UCSD-AML1 (cell line): ENCODE measurements around the gene CFAP141.
"Not testable (repeated sequence)": the region's sequence is repeated elsewhere in the genome, so short reads cannot be mapped to it uniquely, and the experiment has no call there.

ENCODE experiments used
- DNase-seq: peaks from one replicate; lab custom pipeline; 2025; ENCODE audit not compliant: unreplicated experiment; lab: John Stamatoyannopoulos, UW

Gene CFAP141

GRCh38 chr1:154206196-154206595 is at the start of gene CFAP141:
Gene CFAP141 (minus strand): TSS chr1:154206333. CDS start chr1:154206307, 26 bp downstream.
- no peak for DNase-seq

- DNase-seq, result no peak
These were observed 47.5 kb upstream of the CFAP141 start for GRCh38 chr1:154253671-154254070.

GRCh38 chr1:154241703-154242351 is 35.7 kb upstream of the CFAP141 start:
- no peak for DNase-seq

- DNase-seq, result no peak
These were observed 34.2 kb upstream of the CFAP141 start for GRCh38 chr1:154240294-154240833.

- DNase-seq, result no peak
These were observed 33.4 kb upstream of the CFAP141 start for GRCh38 chr1:154239491-154239890.

- DNase-seq, result no peak
These were observed 31.9 kb upstream of the CFAP141 start for GRCh38 chr1:154237880-154238506.

GRCh38 chr1:154237435-154237834 is 31.3 kb upstream of the CFAP141 start:
- DNase-seq, result no peak

- no peak for DNase-seq
These were observed 30.7 kb upstream of the CFAP141 start for GRCh38 chr1:154236855-154237254.

- DNase-seq, result not testable (repeated sequence)
These were observed 27.0 kb upstream of the CFAP141 start for GRCh38 chr1:154233127-154233526.

- not testable (repeated sequence) for DNase-seq
These were observed 25.0 kb upstream of the CFAP141 start for GRCh38 chr1:154231112-154231511.

- DNase-seq, result no peak
These were observed 19.2 kb upstream of the CFAP141 start for GRCh38 chr1:154225370-154225769.

- no peak for DNase-seq
These were observed 17.5 kb upstream of the CFAP141 start for GRCh38 chr1:154223621-154224020.

- no peak for DNase-seq
These were observed 16.8 kb upstream of the CFAP141 start for GRCh38 chr1:154222918-154223317.

GRCh38 chr1:154222518-154222917 is 16.4 kb upstream of the CFAP141 start:
- no peak for DNase-seq

GRCh38 chr1:154221278-154222001 is 15.3 kb upstream of the CFAP141 start:
- DNase-seq, result peak; percentile 55

GRCh38 chr1:154220970-154221277 is 14.8 kb upstream of the CFAP141 start:
- no peak for DNase-seq

GRCh38 chr1:154220071-154220969 is 14.2 kb upstream of the CFAP141 start, which contains the start of gene UBAP2L:
Gene UBAP2L (plus strand): TSS chr1:154220955. CDS start chr1:154225124, 4,169 bp downstream.
- DNase-seq, result peak; percentile 100

- no peak for DNase-seq
These were observed 13.4 kb upstream of the CFAP141 start for GRCh38 chr1:154219541-154219940.

GRCh38 chr1:154218545-154218944 is 12.4 kb upstream of the CFAP141 start:
- no peak for DNase-seq

- no peak for DNase-seq
These were observed 7.1 kb upstream of the CFAP141 start for GRCh38 chr1:154213274-154213673.

- no peak for DNase-seq
These were observed 6.0 kb upstream of the CFAP141 start for GRCh38 chr1:154212083-154212482.
